ENCODE results near the gene LRCH3.

Gene LRCH3

GRCh38 chr3:197888511-197888910 lies 97.5 kb downstream of the LRCH3 start:
- TF ChIP-seq CTCF (IDR thresholded peaks at IDR 0.05; ENCODE audit: low read depth, low read length), result no peak
- DNase-seq (ENCODE audit: low read depth in 2 of 2), result no peak
- H3K4me3 ChIP-seq (replicated peaks in 1 of 2; ENCODE audit: low read depth in 2 of 2, low read length in 2 of 2), result no peak overlapping the region

DNA sequence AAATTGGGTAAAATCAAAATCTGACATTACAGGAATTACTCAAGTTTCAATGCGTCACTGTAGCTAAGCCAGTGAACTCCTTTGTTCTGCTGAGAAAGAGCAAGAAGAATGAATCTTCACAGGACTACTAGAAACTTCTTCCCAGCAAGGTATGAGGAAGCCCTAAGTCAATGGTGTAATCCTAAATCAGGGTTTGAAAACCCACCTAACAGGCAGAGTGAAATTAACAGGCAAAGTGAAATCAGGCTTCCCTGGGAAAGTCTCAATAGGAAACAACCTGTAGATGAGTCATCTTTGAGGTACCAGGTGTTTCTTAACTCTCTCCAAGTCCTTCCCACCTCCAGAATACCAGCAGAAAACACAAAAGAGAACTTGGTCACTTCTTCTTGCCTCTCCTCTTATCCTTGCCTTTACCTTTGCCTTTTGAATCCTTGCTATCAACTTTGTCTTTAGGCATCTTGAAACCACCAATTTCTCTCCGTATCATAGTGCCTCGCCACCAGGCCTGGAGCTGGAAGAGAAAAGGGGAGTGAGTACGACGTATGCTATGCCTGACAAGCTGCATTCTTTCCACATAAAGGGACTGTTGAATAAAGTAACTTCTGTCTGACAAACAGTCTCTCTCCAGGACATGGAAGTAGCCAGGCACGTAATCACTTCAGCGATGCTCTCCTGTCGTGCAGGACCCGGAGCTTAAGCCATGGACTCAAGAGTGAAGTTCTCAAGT lies 98.3 kb downstream of the LRCH3 start:
- DNase-seq (ENCODE audit: low read depth in 2 of 2), result no peak
- no peak for TF ChIP-seq CTCF (IDR thresholded peaks at IDR 0.05; ENCODE audit: low read depth, low read length)
- no peak overlapping the region for H3K4me3 ChIP-seq (replicated peaks in 1 of 2; ENCODE audit: low read depth in 2 of 2, low read length in 2 of 2)

DNA sequence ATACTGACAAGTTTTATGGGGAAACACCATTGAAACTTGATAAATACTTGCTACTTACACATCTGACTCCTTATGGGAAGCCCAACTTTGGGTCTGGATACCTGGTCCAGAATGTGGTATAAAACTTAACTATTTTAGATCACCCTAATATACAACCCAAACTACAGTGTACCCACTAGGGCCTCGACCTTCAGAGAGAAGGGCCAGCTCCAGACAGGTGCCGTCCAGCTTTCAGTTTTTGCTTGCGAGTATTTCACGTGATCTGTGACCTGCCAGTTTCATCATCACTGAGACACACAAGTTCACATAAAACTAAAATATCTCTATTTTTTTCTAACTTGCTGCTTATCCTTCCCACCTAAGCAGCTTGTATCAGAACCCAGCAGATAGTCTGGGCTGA lies 99.6 kb downstream of the LRCH3 start:
- TF ChIP-seq CTCF (IDR thresholded peaks at IDR 0.05; ENCODE audit: low read depth, low read length), result no peak
- no peak for DNase-seq (ENCODE audit: low read depth in 2 of 2)
- H3K4me3 ChIP-seq (replicated peaks in 1 of 2; ENCODE audit: low read depth in 2 of 2, low read length in 2 of 2), result no peak overlapping the region

GRCh38 chr3:197892162-197892561 lies 101.1 kb downstream of the LRCH3 start:
- no peak for TF ChIP-seq CTCF (IDR thresholded peaks at IDR 0.05; ENCODE audit: low read depth, low read length)
- DNase-seq (ENCODE audit: low read depth in 2 of 2), result no peak
- H3K4me3 ChIP-seq (replicated peaks in 1 of 2; ENCODE audit: low read depth in 2 of 2, low read length in 2 of 2), result no peak overlapping the region

- no peak overlapping the region for H3K4me3 ChIP-seq (replicated peaks in 1 of 2; ENCODE audit: low read depth in 2 of 2, low read length in 2 of 2)
- no peak for DNase-seq (ENCODE audit: low read depth in 2 of 2)
- TF ChIP-seq CTCF (IDR thresholded peaks at IDR 0.05; ENCODE audit: low read depth, low read length), result no peak
Observed at GRCh38 chr3:197896421-197896820, 105.4 kb downstream of the LRCH3 start.

GRCh38 chr3:197899833-197900478 lies 108.9 kb downstream of the LRCH3 start:
- no peak for TF ChIP-seq CTCF (IDR thresholded peaks at IDR 0.05; ENCODE audit: low read depth, low read length)
- no peak for DNase-seq (ENCODE audit: low read depth in 2 of 2)
- no peak overlapping the region for H3K4me3 ChIP-seq (replicated peaks in 1 of 2; ENCODE audit: low read depth in 2 of 2, low read length in 2 of 2)

All from cardiac fibroblast (primary cell).